ENCODE measurements around the gene LMO1.

- TF ChIP-seq, protein P1, sequence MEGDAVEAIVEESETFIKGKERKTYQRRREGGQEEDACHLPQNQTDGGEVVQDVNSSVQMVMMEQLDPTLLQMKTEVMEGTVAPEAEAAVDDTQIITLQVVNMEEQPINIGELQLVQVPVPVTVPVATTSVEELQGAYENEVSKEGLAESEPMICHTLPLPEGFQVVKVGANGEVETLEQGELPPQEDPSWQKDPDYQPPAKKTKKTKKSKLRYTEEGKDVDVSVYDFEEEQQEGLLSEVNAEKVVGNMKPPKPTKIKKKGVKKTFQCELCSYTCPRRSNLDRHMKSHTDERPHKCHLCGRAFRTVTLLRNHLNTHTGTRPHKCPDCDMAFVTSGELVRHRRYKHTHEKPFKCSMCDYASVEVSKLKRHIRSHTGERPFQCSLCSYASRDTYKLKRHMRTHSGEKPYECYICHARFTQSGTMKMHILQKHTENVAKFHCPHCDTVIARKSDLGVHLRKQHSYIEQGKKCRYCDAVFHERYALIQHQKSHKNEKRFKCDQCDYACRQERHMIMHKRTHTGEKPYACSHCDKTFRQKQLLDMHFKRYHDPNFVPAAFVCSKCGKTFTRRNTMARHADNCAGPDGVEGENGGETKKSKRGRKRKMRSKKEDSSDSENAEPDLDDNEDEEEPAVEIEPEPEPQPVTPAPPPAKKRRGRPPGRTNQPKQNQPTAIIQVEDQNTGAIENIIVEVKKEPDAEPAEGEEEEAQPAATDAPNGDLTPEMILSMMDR (IDR thresholded peaks at IDR 0.05; ENCODE audit: low read depth, low read length, poor library complexity, severe bottlenecking): no peak
- TF ChIP-seq EZH2phosphoT487 (IDR thresholded peaks at IDR 0.05; ENCODE audit: borderline replicate concordance, low read length): no peak
These were observed 14.9 kb downstream of the LMO1 start for GRCh38 chr11:8248786-8249185.
